K562 (cell line): ENCODE results near the gene OR4F17. TPM values are rescaled to one million over a fixed set of nuclear protein-coding genes. Genes with fewer than 3 reads are reported as not detected.
A peak's percentile ranks its signal among the peaks of the same experiment; 100 is the strongest.
"Not testable (repeated sequence)": the region's sequence is repeated elsewhere in the genome, so short reads cannot be mapped to it uniquely, and the experiment has no call there.

ENCODE experiments used
- ATAC-seq: fragments of 200-7000 bp; cut with Tn5 transposase; 3 replicates; pipeline ENCODE4 v1.9.1; 2020; ENCODE audit warnings: moderate library complexity
- BruUV-seq: library from RNA; stranded (reverse); fragments of 400-500 nt; replicated peaks from 2 replicates; lab custom pipeline; 2021; lab: Mats Ljungman, UMichigan
- CTCF ChIA-PET: fragments of 300-600 bp; formaldehyde crosslinking; extraction: SDS; loops from one replicate; lab custom pipeline; 2021; ENCODE audit warnings: low intra/inter-chr PET ratio; lab: Yijun Ruan, JAX
- POLR2A ChIA-PET: fragments of 300-600, 350-650 bp; sonication (Branson Sonifier 250); formaldehyde crosslinking; extraction: SDS; loops from one replicate; lab custom pipeline; 2021; ENCODE audit warnings: antibody characterized with exemption, inconsistent platforms; lab: Yijun Ruan, JAX
- DNase-seq, 4 experiments: peaks; one replicate each; pipeline versions ENCODE4 v3.0.0 to v3.0.0-alpha.2; 2011 to 2018; ENCODE audit warnings: low spot score in 3 of 4, mixed read lengths in 3 of 4; ENCODE audit errors: extremely low read depth in 1 of 4
- FAIRE-seq: peaks from 2 replicates; lab custom pipeline; 2011; peaks lifted over from hg19 to GRCh38; lab: Jason Lieb, UNC
- H2AFZ ChIP-seq: 2 replicates; pipeline ENCODE4 v1.6.0; 2011; ENCODE audit warnings: low read depth, low read length, control low read depth, inconsistent platforms
- H3K27ac ChIP-seq: fragments of 200-600 bp; 3 replicates; pipeline ENCODE4 v1.8.0; 2011; ENCODE audit warnings: low read depth, mild to moderate bottlenecking, control low read depth, inconsistent platforms, low read length, moderate library complexity, mixed read lengths; ENCODE audit errors: extremely low read depth
- H3K27me3 ChIP-seq, 2 experiments: fragments of 300-600 bp in 1 of 2; 2 replicates in 1 of 2; 3 replicates in 1 of 2; pipeline versions ENCODE4 v1.6.0 to v1.8.0; 2011; ENCODE audit warnings: inconsistent platforms in 2 of 2, low read length in 2 of 2, mild to moderate bottlenecking in 1 of 2, mixed read lengths in 1 of 2, moderate library complexity in 1 of 2; ENCODE audit not compliant: control insufficient read depth in 2 of 2, insufficient read depth in 2 of 2
- H3K36me3 ChIP-seq: fragments of 300-600 bp; 3 replicates; pipeline ENCODE4 v1.8.0; 2011; ENCODE audit warnings: mild to moderate bottlenecking, low read length, inconsistent platforms; ENCODE audit not compliant: control insufficient read depth, insufficient read depth
- H3K4me1 ChIP-seq, 2 experiments: fragments of 200-600 bp in 1 of 2; replicated peaks in 1 of 2; 2 replicates in 1 of 2; 3 replicates in 1 of 2; pipeline versions ENCODE4 v1.5.1 to v1.8.0; 2011; ENCODE audit warnings: inconsistent platforms in 2 of 2, low read length in 2 of 2, mild to moderate bottlenecking in 1 of 2, mixed read lengths in 1 of 2, moderate library complexity in 1 of 2; ENCODE audit not compliant: control insufficient read depth in 2 of 2, insufficient read depth in 2 of 2
- H3K4me2 ChIP-seq: 2 replicates; pipeline ENCODE4 v1.6.1; 2011; ENCODE audit warnings: low read length, control low read depth, inconsistent platforms, mixed read lengths; ENCODE audit not compliant: insufficient read depth
- H3K4me3 ChIP-seq: fragments of 200-600 bp; sonication (generic), shearing (Covaris generic); 2 replicates; pipeline ENCODE4 v1.5.1; 2016; ENCODE audit warnings: control low read depth, inconsistent platforms
- H3K79me2 ChIP-seq: fragments of 200-600 bp; 3 replicates; pipeline ENCODE4 v1.8.0; 2011; ENCODE audit warnings: low read length, inconsistent platforms; ENCODE audit not compliant: control insufficient read depth, insufficient read depth
- H3K9ac ChIP-seq, 2 experiments: 2 replicates each; pipeline versions ENCODE4 v1.6.0 to v1.6.1; 2011; ENCODE audit warnings: low read depth in 2 of 2, low read length in 2 of 2, control low read depth in 1 of 2, inconsistent platforms in 1 of 2, mild to moderate bottlenecking in 1 of 2, mixed read lengths in 1 of 2; ENCODE audit not compliant: insufficient read depth in 1 of 2
- H3K9me1 ChIP-seq: one replicate; pipeline ENCODE4 v1.6.0; 2011; ENCODE audit warnings: inconsistent platforms, mild to moderate bottlenecking, low read length, moderate library complexity; ENCODE audit not compliant: control insufficient read depth, insufficient read depth
- H3K9me3 ChIP-seq: replicated peaks from 2 replicates; pipeline ENCODE4 v1.5.1; 2011; ENCODE audit warnings: low read depth, low read length, inconsistent platforms; ENCODE audit not compliant: control insufficient read depth, insufficient read depth
- H4K20me1 ChIP-seq: replicated peaks from 2 replicates; pipeline ENCODE4 v1.6.1; 2011; ENCODE audit warnings: low read length, inconsistent platforms, mixed read lengths; ENCODE audit not compliant: control insufficient read depth, insufficient read depth
- WGBS: fragments of 100-300 bp; shearing (Covaris generic); methylation state at CpG from one replicate; pipeline ENCODE4 v1.1.6; 2016; ENCODE audit warnings: low coverage, mixed read lengths; ENCODE audit not compliant: insufficient coverage; ENCODE audit errors: missing lambda C conversion rate; 5-methylcytosine and 5-hydroxymethylcytosine counted together
- in situ Hi-C: fragments of 300-500 bp; cut with MboI; formaldehyde crosslinking; loops from 4 replicates; pipeline ENCODE4 v1.15.0; 2018; ENCODE audit warnings: inconsistent platforms, mixed read lengths
- intact Hi-C: fragments of 100-400 bp; cut with micrococcal nuclease; formaldehyde crosslinking; loops from 2 replicates; pipeline ENCODE4 v1.14.2; 2022
- polyA plus RNA-seq, 8 experiments: library from polyadenylated mRNA; depleted of rRNA in 4 of 8; stranded (reverse) in 5 of 8; unstranded in 3 of 8; fragments of >200 nt; fragmentation: Nextera tagmentation in 2 of 8; fragmentation: Illumina TruSeq in 1 of 8; extraction: Ambion mirVana in 2 of 8; extraction: Trizol in 1 of 8; gene quantifications; 2 replicates each; pipeline versions ENCODE4 v1.2.1 to v1.2.3, GENCODE V29; 2011 to 2014; ENCODE audit warnings: inconsistent platforms in 1 of 8, missing spikeins in 1 of 8
- total RNA-seq, 7 experiments: library from RNA; depleted of rRNA in 6 of 7; stranded (reverse); fragments of >200 nt in 6 of 7; fragmentation: Illumina TruSeq in 2 of 7; extraction: Trizol in 2 of 7; gene quantifications; 2 replicates each; pipeline versions ENCODE4 v1.2.1 to v1.2.3, GENCODE V29; 2011 to 2021; ENCODE audit warnings: low replicate concordance in 1 of 7

Gene OR4F17
- total and polyA plus RNA-seq, 9 of the 15 experiments (the other 6 are each of a cell fraction or from before 2014, with no cell fraction given) = 0.08 to 1.4 (median 0.15) TPM; not detected in 6

GRCh38 chr19:94794-95193, 12.1 kb upstream of the OR4F17 start:
- H3K4me3 ChIP-seq, POLR2A ChIA-PET, intact Hi-C loops, H3K27me3 ChIP-seq, H3K9me3 ChIP-seq, H3K4me2 ChIP-seq, H3K9me1 ChIP-seq, H3K9ac ChIP-seq, H3K27ac ChIP-seq, FAIRE-seq, ATAC-seq, H3K36me3 ChIP-seq, DNase-seq, CTCF ChIA-PET, BruUV-seq, H3K79me2 ChIP-seq, H4K20me1 ChIP-seq, H3K4me1 ChIP-seq, H2AFZ ChIP-seq, in situ Hi-C loops: not testable (repeated sequence)
- no CpG with 5 or more reads among the region's 1 CpG for WGBS

- intact Hi-C loops, CTCF ChIA-PET, in situ Hi-C loops, H3K27ac ChIP-seq, H3K9ac ChIP-seq, H2AFZ ChIP-seq, FAIRE-seq, POLR2A ChIA-PET, H4K20me1 ChIP-seq, H3K4me1 ChIP-seq, H3K36me3 ChIP-seq, H3K9me1 ChIP-seq, BruUV-seq, H3K79me2 ChIP-seq, H3K4me2 ChIP-seq, H3K4me3 ChIP-seq, ATAC-seq, H3K9me3 ChIP-seq, H3K27me3 ChIP-seq, DNase-seq: not testable (repeated sequence)
- no CpG with 5 or more reads among the region's 3 CpGs for WGBS
Observed at GRCh38 chr19:97647-98046, 9.3 kb upstream of the OR4F17 start.

GRCh38 chr19:120443-121140, 13.7 kb downstream of the OR4F17 start:
- H3K9me1 ChIP-seq, CTCF ChIA-PET, FAIRE-seq, H3K9ac ChIP-seq, H4K20me1 ChIP-seq, BruUV-seq, H2AFZ ChIP-seq, H3K9me3 ChIP-seq, H3K4me2 ChIP-seq, H3K36me3 ChIP-seq, DNase-seq, H3K4me3 ChIP-seq, in situ Hi-C loops, POLR2A ChIA-PET, H3K79me2 ChIP-seq, H3K4me1 ChIP-seq, intact Hi-C loops, H3K27me3 ChIP-seq, H3K27ac ChIP-seq: not testable (repeated sequence)
- peak; percentile 91 for ATAC-seq
- 57% methylated on average over 1 of the region's 5 CpGs for WGBS
